H9 (cell line): Measurements from ENCODE around the gene LEMD1. TPM values are rescaled to one million over a fixed set of nuclear protein-coding genes. Genes with fewer than 3 reads are reported as not detected.

Experiments used
- DNase-seq: peaks from one replicate; pipeline ENCODE4 v3.0.0-alpha.2; 2017
- H2AFZ ChIP-seq: one replicate; pipeline ENCODE4 v1.6.1; 2013; ENCODE audit warnings: mild to moderate bottlenecking, low read length, control low read depth, moderate library complexity
- H2AK5ac ChIP-seq: 2 replicates; pipeline ENCODE4 v1.6.1; 2013; ENCODE audit warnings: low read length, control low read depth, mixed read lengths; ENCODE audit not compliant: insufficient read length
- H2BK120ac ChIP-seq: one replicate; pipeline ENCODE4 v1.6.1; 2013; ENCODE audit warnings: low read depth, mild to moderate bottlenecking, low read length, control low read depth, inconsistent platforms; ENCODE audit not compliant: poor library complexity, severe bottlenecking
- H2BK12ac ChIP-seq: 2 replicates; pipeline ENCODE4 v1.6.1; 2013; ENCODE audit warnings: low read length, control low read depth, mixed read lengths, low read depth; ENCODE audit not compliant: insufficient read length
- H2BK15ac ChIP-seq: 2 replicates; pipeline ENCODE4 v1.6.1; 2013; ENCODE audit warnings: low read depth, low read length, control low read depth
- H2BK20ac ChIP-seq: one replicate; pipeline ENCODE4 v1.6.1; 2013; ENCODE audit warnings: low read depth, mild to moderate bottlenecking, low read length, control low read depth, inconsistent platforms; ENCODE audit not compliant: poor library complexity, severe bottlenecking
- H2BK5ac ChIP-seq: 2 replicates; pipeline ENCODE4 v1.6.1; 2013; ENCODE audit warnings: low read length, control low read depth, mixed read lengths; ENCODE audit not compliant: insufficient read length
- H3K14ac ChIP-seq: 2 replicates; pipeline ENCODE4 v1.6.1; 2013; ENCODE audit warnings: low read length, control low read depth; ENCODE audit not compliant: insufficient read depth
- H3K18ac ChIP-seq: 2 replicates; pipeline ENCODE4 v1.6.1; 2013; ENCODE audit warnings: low read depth, mild to moderate bottlenecking, mixed read lengths, low read length, control low read depth; ENCODE audit not compliant: insufficient read length
- H3K23ac ChIP-seq: 2 replicates; pipeline ENCODE4 v1.6.1; 2013; ENCODE audit warnings: low read length, control low read depth, mixed read lengths, low read depth; ENCODE audit not compliant: insufficient read length
- H3K23me2 ChIP-seq: 2 replicates; pipeline ENCODE4 v1.6.1; 2013; ENCODE audit warnings: low read depth, mild to moderate bottlenecking, mixed read lengths, low read length, control low read depth; ENCODE audit not compliant: insufficient read length, poor library complexity, severe bottlenecking
- H3K27ac ChIP-seq: 2 replicates; pipeline ENCODE4 v1.5.1; 2013; ENCODE audit warnings: low read length, control low read depth, mixed read lengths, low read depth; ENCODE audit not compliant: insufficient read length
- H3K27me3 ChIP-seq: 2 replicates; pipeline ENCODE4 v1.6.1; 2013; ENCODE audit warnings: low read length, control low read depth, inconsistent platforms; ENCODE audit not compliant: insufficient read depth
- H3K4ac ChIP-seq: 2 replicates; pipeline ENCODE4 v1.6.1; 2013; ENCODE audit warnings: low read depth, mild to moderate bottlenecking, control low read depth, inconsistent platforms, low read length, moderate library complexity
- H3K4me1 ChIP-seq: 2 replicates; pipeline ENCODE4 v1.6.1; 2013; ENCODE audit warnings: low read length, control low read depth, inconsistent platforms; ENCODE audit not compliant: insufficient read depth
- H3K4me2 ChIP-seq: 2 replicates; pipeline ENCODE4 v1.6.1; 2013; ENCODE audit warnings: low read length, control low read depth, mixed read lengths; ENCODE audit not compliant: insufficient read length, insufficient read depth
- H3K56ac ChIP-seq: 2 replicates; pipeline ENCODE4 v1.6.1; 2013; ENCODE audit warnings: low read depth, mild to moderate bottlenecking, mixed read lengths, low read length, control low read depth; ENCODE audit not compliant: insufficient read length
- H3K79me1 ChIP-seq: 2 replicates; pipeline ENCODE4 v1.6.1; 2013; ENCODE audit warnings: low read depth, mild to moderate bottlenecking, moderate library complexity, low read length, control low read depth, inconsistent platforms; ENCODE audit not compliant: insufficient read depth, poor library complexity, severe bottlenecking
- H3K79me2 ChIP-seq: 2 replicates; pipeline ENCODE4 v1.6.1; 2013; ENCODE audit warnings: low read length, control low read depth, inconsistent platforms; ENCODE audit not compliant: insufficient read depth
- H3K9ac ChIP-seq: 2 replicates; pipeline ENCODE4 v1.6.1; 2013; ENCODE audit warnings: low read length, control low read depth, mixed read lengths; ENCODE audit not compliant: insufficient read length; ENCODE audit errors: extremely low read depth
- H3K9me3 ChIP-seq: one replicate; pipeline ENCODE4 v1.6.1; 2013; ENCODE audit warnings: low read depth, low read length, inconsistent platforms; ENCODE audit not compliant: control insufficient read depth
- H3T11ph ChIP-seq: one replicate; pipeline ENCODE4 v1.6.1; 2013; ENCODE audit warnings: mild to moderate bottlenecking, low read length, control low read depth, inconsistent platforms
- H4K20me1 ChIP-seq: one replicate; pipeline ENCODE4 v1.6.1; 2013; ENCODE audit not compliant: control insufficient read depth, insufficient read length, insufficient read depth
- H4K5ac ChIP-seq: 2 replicates; pipeline ENCODE4 v1.6.1; 2013; ENCODE audit warnings: low read depth, mild to moderate bottlenecking, mixed read lengths, low read length, control low read depth; ENCODE audit not compliant: insufficient read length
- H4K8ac ChIP-seq: replicated peaks from 2 replicates; pipeline ENCODE4 v1.6.1; 2013; ENCODE audit warnings: low read length, control low read depth, mixed read lengths, low read depth; ENCODE audit not compliant: insufficient read length
- H4K91ac ChIP-seq: 2 replicates; pipeline ENCODE4 v1.6.1; 2013; ENCODE audit warnings: low read depth, mild to moderate bottlenecking, moderate library complexity, mixed read lengths, low read length, control low read depth; ENCODE audit not compliant: insufficient read length
- H3K27ac Mint-ChIP-seq, 3 experiments: 2 replicates in 2 of 3; 3 replicates in 1 of 3; pipeline ENCODE4 v1.8.0; 2020 to 2021; ENCODE audit warnings: mixed read lengths in 3 of 3, mild to moderate bottlenecking in 1 of 3, moderate library complexity in 1 of 3
- H3K27me3 Mint-ChIP-seq: 2 replicates; pipeline ENCODE4 v1.8.0; 2021; ENCODE audit warnings: low read depth, mild to moderate bottlenecking, moderate library complexity, mixed read lengths
- H3K36me3 Mint-ChIP-seq, 3 experiments: 2 replicates in 2 of 3; 3 replicates in 1 of 3; pipeline ENCODE4 v1.8.0; 2020 to 2021; ENCODE audit warnings: low read depth in 3 of 3, mixed read lengths in 3 of 3; ENCODE audit not compliant: insufficient read depth in 1 of 3
- H3K4me1 Mint-ChIP-seq, 2 experiments: 2 replicates each; pipeline ENCODE4 v1.8.0; 2020; ENCODE audit warnings: mixed read lengths in 2 of 2
- H3K4me3 Mint-ChIP-seq, 2 experiments: 2 replicates in 1 of 2; 3 replicates in 1 of 2; pipeline ENCODE4 v1.8.0; 2020 to 2021; ENCODE audit warnings: mild to moderate bottlenecking in 2 of 2, mixed read lengths in 2 of 2, moderate library complexity in 1 of 2
- H3K9me3 Mint-ChIP-seq, 2 experiments: 2 replicates in 1 of 2; 3 replicates in 1 of 2; pipeline ENCODE4 v1.8.0; 2020; ENCODE audit warnings: mild to moderate bottlenecking in 2 of 2, mixed read lengths in 2 of 2, moderate library complexity in 1 of 2
- CTCF ChIP-seq: fragments of 200-600 bp; sonication (generic); conservative IDR thresholded peaks from 3 replicates; pipeline ENCODE4 v1.8.0; 2021; ENCODE audit warnings: antibody characterized with exemption, mild to moderate bottlenecking
- WGBS: extraction: QIAGEN DNeasy Blood & Tissue Kit; methylation state at CpG from one replicate; pipeline ENCODE4 v1.1.7; 2013; ENCODE audit warnings: missing lambda C conversion rate, low lambda C conversion rate, mixed read lengths; ENCODE audit not compliant: insufficient read length; ENCODE audit errors: extremely low coverage; 5-methylcytosine and 5-hydroxymethylcytosine counted together
- total RNA-seq: library from RNA; stranded (reverse); gene quantifications from 2 replicates; pipeline ENCODE4 v1.2.1, GENCODE V29; 2021

Gene LEMD1
- total RNA-seq, 1 experiment from 2014 or later = 11.8 TPM

GRCh38 chr1:205416322-205416721, 5.5 kb downstream of the LEMD1 start:
- Histone ChIP-seq H4K8ac (no peak overlapping the region), H3K18ac (no peak overlapping the region), H2BK20ac (no peak overlapping the region), H4K5ac (no peak overlapping the region), H2BK5ac (no peak overlapping the region), H3K79me1 (no peaks in the 10 kb centered on the region), H3K79me2 (no peaks in the 10 kb centered on the region), H3K56ac (no peak overlapping the region), H3K4me1 (peaks cover 2% of the 10 kb centered on the region; the same call in 1 of the 2 replicates), H3K27ac (no peak overlapping the region), H3K4ac (no peak overlapping the region), H2BK120ac (no peak overlapping the region), H4K91ac (no peak overlapping the region), H2AK5ac (no peak overlapping the region), H3K9me3 (no peaks in the 10 kb centered on the region), H3K23ac (no peak overlapping the region), H2AFZ (no peak overlapping the region), H3K9ac (no peak overlapping the region), H4K20me1 (no peaks in the 10 kb centered on the region), H3K4me2 (no peak overlapping the region), H3T11ph (no peak overlapping the region), H2BK12ac (no peak overlapping the region), H2BK15ac (no peak overlapping the region), H3K27me3 (no peaks in the 10 kb centered on the region), H3K23me2 (no peaks in the 10 kb centered on the region), H3K14ac (no peak overlapping the region)
- WGBS = no CpG with 5 or more reads among the region's 2 CpGs
- peaks cover 0 to 2% (median 0%) of the 10 kb centered on the region in 3 experiments; a peak in 1 of 7 replicates for H3K36me3 Mint-ChIP-seq
- no peaks in the 10 kb centered on the region for H3K9me3 Mint-ChIP-seq
- H3K27ac Mint-ChIP-seq = no peak overlapping the region
- no peak for DNase-seq
- no peaks in the 10 kb centered on the region for H3K4me1 Mint-ChIP-seq
- no peak for TF ChIP-seq CTCF
- H3K4me3 Mint-ChIP-seq = no peak overlapping the region
- H3K27me3 Mint-ChIP-seq = peaks cover 23% of the 10 kb centered on the region
